Measurements from ENCODE around the gene ARMH4.

ARMH4 gene

DNA sequence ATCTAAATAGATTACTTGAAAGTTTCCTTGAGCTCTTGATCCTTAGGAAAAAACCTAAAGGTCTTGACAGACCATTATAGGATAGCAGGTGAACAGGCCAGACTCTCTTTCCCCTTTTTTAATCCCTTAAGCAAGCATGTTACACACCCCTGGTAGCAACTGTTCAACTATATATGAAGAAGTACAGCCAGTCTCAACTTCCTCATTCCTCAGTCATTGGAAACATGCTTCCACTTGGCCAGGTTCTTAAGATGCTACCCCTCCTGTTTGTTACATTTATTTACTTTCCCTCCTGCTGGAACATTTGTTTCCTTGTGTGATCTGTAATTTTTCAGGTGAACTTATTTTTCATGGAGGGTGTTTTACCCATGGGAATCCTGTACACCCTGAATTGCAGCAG is 124.1 kb downstream of the ARMH4 start:
- ATAC-seq (no peak), DNase-seq (no peak)

DNA sequence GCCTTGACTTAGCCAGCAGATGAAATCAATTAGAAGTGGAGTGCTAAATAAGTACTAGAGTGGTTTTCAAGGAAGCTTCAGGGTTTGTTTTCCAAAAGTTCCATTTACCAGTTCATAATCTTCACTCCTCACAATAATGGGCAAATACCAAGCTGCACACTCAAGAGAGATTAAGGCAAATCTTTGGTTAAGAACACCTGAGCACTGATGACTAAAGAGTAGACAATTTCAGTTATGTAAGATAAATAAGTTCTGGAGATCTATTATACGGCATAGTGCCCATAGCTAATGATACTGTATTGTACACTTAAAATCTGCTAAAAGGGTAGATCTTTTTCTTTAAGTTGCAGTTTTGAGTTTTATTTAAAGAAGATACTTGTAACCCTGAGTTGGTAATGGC is 125.0 kb downstream of the ARMH4 start:
- ATAC-seq (no peak), DNase-seq (no peak)

DNA sequence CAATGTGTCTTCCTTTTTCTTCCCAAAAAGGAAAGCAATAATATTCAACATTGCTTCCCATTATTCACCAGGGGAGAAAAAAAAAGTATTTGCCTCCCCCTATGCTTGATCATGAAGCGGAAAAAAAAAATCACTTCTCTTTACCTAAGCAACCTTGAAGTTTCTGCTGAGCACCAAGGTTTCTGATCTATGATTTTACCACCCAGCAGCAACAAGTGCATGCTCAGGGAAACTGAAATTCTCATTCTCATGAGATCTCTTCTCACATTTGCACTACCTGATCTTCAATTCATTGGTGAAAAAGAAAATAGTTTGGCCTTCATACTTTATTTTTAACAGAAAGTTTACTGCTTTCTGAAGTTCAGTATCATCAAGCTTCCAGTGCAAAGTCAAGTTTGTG is 125.8 kb downstream of the ARMH4 start:
- ATAC-seq (no peak), DNase-seq (no peak)

DNA sequence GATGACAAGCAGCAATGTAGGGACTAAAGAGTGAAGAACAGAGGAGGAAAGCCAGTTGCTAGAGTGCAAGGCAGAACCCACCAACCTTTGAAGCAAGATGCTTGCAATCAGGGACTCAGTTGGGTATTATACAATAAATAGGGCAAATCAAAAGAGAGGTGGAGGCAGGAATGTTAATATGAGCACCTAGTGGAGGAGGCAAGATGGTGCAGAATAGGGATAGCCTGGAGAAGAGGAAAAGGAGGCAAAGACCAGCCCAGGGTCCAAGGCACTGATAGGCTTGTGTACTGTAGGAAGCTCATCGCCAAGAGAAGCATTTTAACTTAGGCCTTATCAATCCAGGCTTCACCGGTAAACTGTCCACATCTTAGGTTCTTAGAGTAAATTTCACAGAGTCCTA is 137.2 kb downstream of the ARMH4 start:
- no peak for DNase-seq
- no peak for ATAC-seq

DNA sequence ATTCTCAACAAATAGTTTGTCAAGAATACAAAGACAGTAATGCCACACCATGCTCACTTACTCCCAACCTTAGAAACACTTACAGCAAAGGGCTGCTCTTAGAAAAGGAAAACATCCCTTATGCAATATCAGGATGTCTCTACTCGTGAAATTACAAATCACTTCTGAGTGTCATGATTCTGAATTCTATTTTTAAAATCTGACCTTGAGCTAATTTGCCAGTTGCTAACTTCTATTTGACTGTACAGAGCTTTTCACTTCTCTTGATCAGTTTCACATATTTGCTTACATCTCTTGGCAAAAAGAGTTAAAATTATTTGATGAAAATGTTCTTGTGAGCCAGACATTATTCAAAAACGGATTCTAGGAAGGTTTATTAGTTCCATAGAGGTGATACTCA is 149.4 kb downstream of the ARMH4 start:
- DNase-seq (no peak), ATAC-seq (no peak)

DNA sequence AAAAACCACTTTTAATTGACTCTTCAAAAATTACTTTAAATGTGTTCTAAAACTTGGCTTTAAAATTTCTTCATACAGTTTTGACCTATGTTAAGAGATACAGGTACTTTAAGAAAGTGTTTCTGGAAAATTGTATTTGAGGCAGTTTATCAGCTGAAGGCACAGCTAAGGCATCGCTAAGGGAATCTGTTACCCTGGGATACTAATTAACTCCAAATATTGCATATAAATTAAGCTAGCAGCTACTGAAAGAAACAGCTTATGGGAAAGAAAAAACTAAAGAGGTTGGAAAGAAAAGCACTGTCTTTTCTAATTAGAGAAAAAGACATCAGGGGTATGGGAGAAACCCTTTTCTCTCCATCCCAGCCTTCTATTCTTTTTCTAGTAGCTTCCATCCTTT is 152.0 kb downstream of the ARMH4 start:
- ATAC-seq: no peak
- DNase-seq: no peak

DNA sequence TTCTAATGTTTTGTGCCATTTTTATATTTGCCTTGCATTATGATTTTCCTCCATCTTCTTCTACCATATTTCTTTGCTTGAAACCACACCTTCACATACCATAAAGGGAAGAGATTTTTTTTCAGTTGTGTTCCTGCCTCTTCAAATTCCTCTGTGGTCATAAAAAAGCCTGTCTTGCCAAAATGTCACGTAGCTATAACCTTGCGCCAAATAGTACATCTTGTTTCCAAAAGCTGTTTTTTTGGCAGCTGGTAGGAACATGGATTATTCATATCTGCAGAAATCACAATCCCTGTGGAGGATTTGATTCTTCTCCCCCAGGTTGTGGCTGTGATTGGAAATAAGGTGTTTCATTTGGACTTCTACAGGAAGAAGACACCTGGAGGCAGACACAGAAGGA is 152.5 kb downstream of the ARMH4 start:
- DNase-seq (no peak), ATAC-seq (no peak)

DNA sequence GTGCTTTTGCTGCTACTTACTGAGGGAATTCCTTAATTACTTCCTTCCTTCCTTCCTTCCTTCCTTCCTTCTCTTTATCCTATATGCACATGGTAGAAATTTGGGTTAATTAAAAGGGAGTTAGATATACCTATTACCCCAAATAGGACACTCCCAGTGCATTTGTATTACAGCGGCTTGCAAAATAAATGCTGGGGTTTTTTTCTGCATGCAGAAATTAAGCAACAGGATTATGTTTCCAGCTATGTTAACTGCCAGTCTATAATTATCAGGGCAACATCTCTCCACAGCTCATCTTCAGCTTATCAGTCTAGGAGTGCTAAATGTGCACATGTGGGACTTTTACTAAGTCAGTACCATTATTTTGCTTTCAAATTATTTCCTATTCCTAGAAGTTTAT is 153.2 kb downstream of the ARMH4 start:
- DNase-seq (no peak), ATAC-seq (no peak)

DNA sequence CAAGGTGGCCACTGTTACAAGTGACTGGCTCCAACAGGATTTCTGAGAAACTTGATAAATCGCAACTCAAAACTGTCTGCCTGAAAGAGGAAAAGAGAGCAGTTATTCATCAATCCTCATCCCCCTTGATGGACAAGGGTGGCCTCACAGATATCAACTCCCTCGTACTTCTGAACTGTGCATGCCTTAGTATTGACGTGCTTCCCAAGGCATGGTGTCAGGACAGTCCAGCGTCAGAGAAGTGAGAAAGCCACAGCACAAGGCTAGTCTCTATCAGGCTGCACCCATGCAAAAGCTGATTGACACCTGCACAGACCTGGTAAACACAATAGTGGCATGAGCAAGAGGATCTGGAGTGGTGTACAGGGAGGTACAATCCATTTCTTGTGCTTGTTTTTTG is 160.7 kb downstream of the ARMH4 start:
- DNase-seq: no peak
- ATAC-seq: no peak

DNA sequence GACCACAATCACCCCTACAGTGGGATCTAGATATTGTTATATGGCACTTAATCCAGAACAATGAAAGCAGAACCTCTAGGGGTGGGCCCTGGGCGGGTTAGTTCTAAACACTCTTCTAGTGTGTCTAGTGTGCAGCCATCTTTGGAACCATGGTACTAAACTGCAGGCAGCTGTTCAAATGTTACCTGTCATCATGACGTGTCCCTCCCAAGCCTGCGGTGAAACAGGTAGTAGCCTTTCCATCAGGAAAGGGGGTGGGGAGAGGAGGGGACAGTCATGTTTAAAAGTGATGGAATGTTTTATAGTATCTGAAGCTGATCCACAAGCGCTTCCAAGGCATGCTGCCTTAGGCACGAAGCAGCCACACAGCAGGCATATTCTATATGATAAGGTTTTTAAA is 163.6 kb downstream of the ARMH4 start:
- ATAC-seq (no peak), DNase-seq (no peak)

DNA sequence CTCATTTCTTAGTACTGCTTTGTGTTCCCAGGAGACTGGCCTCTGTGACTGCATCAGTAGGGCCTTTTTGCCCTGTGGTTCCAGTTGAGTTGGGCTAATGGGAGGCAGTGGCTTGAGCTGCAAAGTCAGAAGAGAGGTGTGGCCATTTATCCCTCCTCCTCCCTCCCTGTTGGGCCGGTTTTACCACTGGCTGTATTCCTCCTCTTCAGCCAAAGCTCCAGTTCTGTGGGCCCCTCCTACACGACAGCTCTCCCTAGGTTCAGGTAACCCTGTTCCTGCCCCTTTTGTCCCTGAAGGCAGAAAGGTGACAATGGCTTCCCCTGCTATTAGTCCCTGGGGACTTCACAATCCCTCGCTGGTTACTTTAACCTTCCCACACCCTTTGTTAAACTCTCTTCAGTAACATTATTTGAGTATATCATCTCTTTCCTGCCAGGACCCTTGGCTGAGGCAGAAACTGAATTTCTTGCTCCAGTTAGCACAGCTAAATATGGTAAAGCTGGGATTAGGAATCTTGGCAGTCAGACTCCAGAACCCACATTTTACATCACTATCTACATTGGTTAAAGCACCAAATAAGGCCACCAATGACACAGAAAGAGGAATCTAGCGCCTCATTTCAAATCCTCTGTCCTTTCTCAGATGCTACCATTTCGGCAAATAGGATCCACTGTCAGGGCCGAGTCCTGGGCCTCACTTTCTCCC is 164.3 kb downstream of the ARMH4 start:
- DNase-seq: no peak
- no peak for ATAC-seq

DNA sequence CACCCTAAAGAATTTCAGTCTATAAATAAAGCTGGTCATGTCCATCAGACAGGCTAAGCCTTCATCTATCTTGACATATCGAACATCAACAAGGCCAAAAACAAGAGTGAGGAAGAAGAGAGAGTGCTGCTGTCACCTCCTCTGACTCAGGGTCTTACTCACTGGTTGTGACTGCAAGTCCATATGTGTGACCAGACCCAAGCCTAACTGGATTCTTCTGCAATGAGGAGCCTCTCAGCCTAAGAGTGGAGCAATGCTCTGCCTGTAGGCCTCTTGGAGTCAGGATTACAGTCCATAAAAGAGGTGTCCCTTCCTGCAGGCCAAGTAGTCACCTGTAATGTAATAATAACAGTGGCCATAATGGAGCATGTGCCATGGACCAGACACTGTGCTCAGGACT is 165.0 kb downstream of the ARMH4 start:
- ATAC-seq (no peak), DNase-seq (no peak)

DNA sequence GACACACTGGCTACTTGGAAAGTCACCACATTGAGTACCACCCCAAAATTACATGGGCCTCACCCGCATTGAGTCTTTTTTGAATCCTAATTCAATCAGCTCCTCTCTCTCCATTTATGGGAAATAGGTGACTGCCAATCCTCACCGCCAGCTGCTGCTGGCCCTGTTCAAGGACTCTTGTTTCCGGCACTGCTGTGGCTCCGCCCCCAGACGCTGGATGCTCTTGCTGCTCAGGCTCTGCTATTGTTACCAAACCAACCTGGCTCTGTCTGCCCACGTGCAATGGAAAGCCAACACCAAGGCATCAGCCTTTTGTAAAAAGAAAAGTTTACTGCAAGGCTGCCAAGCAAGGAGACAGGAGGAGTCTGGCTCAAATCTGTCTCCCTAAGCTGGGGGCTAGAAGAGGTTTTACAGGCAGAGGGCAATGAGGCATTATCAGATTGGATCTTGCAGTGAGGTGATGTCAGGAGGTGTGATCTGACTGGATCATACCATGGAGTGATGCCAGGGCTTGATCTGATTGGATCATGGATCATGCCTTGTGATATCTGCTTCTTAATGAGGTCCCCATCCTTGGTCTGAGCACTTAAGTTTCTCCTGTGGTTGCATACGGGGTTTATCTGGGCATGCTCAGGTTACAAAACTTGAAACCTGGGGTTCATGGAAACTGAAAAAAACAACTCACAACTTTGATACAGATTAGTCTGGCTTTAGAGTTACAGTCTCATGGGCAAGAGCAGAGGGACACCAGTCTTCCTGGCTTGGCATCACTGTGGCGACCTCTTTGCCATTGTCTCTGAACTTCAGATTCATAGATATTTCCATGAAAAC is 169.0 kb downstream of the ARMH4 start:
- ATAC-seq: no peak
- no peak for DNase-seq

DNA sequence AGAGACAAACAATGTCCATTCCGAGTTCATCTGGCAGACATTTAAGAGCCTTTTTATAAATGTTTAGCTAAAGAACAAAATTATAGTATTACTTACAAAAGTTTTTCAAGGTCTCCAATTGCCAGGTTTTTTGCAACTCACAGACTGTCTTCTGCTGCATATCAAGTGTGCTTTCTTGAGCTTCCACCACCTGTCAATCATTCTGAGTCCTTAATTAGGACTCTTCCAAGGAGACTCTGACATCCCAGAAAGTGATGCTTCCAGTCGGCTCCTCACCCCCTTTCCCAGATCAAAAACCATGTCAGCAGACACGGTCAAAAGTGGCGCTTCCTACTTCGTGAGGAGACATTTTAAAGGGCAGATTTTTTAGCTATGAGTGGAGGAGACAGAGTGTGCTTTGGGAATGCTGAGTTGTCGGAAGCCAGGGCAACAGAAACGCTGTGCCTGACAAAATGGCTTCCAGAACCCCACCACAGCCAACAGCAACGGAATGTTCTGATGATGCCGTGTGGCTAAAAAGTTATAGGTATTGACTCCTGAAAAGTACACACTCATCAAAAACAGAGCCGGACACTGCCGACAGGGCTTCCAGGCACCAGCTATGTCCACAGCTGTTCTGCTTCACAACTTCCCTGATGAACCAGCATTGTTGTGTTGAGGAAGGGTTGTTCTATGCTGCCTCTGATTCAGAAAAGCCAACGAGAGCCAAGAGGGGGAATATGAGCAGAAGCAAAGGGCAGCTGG is 170.0 kb downstream of the ARMH4 start:
- ATAC-seq (no peak), DNase-seq (no peak)

DNA sequence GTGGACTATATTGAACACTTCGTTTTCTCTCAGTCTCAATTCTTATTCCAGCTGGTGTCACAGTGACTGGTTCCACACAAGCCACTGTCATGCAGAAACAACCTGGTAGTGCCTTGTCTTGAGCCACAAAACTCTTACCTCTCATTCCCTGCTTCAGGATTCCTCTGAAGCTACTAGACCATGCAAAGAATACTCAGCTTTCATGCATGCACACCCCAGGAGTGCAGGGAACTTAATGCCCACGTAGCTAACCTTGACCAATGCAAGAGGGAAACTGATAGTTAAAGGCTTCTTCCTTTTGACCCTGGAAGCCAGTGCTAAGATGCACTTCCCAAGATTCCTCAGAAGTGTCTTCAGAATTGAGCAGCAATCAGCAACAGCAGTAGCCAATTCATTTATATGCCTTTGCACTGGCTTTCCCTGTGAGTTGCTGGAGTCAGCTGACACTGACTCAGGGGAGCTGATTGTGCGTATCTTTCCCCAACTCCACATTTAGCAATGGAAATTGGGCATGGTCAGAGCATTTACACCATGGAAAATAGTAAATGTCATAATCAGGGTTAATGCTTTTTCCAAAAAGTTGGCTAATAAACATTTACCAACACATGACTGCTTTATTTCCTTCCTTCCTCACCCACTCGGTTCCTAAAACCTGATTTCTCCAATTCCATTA is 172.5 kb downstream of the ARMH4 start:
- ATAC-seq: no peak
- no peak for DNase-seq

DNA sequence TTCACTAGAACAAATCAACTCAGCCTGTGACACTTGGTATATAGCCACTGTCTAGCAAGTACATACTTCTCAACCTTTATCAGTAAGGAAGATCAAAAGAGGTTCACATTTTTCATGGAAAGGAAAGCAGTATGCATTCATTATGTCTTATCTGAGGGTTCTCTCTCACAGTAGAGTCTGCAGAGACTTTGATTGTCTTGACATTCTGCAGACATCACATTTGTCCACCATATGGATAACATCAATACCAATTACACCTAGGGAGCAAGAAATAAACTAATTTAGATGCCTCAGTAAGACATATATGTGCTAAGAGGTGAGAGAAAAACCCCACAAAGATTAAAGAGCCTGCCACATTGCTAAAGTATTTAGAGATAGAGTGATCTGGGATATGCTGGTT is 175.3 kb downstream of the ARMH4 start:
- no peak for ATAC-seq

DNA sequence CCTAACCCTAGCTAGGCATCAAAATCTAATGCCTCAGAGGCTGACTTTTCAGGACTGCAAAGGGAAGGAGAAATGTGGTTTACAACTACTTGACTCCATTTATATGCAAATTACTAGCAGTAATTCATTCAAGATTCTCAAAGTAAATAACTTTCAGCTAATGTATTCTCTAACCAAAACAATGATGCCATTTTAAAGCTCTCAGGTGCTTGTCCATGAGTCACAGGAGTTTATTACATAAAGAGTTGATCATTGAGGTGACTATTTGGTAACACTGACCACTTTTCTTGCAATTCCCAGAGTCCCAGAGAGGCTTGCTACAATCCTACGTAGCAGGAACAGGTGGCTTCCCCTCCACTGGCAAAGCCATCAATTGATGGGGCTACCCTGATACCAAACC is 177.1 kb downstream of the ARMH4 start:
- ATAC-seq (no peak), DNase-seq (no peak)

More for the DNA sequence above, 175.3 kb downstream of the ARMH4 start:
- no peak for DNase-seq

DNA sequence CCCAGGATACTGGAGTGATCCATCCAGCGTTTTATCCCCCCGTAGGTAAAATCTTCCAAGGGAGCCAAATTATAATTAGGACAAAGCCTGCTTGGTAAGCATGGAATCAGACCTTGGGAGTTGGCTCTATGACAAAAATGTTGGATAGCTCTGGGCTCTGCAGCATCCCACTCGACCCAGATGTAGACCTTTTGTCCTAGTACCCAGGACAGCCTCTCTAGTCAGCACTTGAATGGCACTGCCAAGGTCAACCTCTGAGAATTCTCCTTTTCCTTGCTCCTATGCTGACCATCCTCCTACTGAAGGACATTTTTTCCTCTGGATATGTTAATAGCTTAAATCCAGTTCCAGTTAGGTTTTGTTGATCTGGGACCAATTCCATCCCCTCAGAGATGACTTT is 181.4 kb downstream of the ARMH4 start:
- ATAC-seq: no peak
- no peak for DNase-seq

DNA sequence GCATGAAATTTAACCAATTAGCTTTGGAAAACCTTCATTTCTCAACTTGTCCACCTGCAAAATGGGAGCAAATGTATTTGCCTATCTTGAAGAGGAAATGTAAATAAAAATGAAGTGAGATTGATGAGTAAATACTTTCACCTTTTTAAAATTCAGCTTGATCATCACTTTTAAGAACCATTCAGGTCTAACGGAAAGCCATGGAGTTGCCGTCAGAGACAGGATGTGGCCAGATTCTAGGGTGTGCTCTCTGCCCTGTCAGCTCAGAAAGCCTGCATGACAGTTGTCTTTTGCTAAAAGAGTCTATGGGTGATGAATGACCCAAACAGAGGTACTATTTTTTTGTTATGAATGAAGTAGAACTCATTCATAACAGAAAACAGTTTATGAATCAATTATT is 181.8 kb downstream of the ARMH4 start:
- ATAC-seq (no peak), DNase-seq (no peak)

DNA sequence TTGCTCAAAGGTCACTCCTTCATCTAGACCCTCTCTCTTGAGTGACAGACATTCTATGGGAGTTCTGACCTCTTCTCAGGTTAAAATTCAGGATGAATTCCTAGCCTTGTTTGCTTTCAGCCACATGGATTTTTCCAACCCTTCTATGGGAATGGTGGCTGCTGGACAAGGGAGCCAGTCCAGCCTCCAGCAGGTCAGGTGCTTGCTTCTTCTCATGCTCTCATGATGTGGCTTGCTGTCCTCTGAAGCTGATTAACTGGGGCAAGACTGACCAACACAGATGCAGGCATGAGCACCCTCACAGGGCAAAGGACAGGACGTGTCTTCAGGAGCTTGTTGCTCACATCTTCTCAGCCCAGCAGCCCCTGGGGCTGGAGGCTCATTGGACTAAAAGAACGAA is 188.9 kb downstream of the ARMH4 start:
- DNase-seq (no peak), ATAC-seq (no peak)

DNA sequence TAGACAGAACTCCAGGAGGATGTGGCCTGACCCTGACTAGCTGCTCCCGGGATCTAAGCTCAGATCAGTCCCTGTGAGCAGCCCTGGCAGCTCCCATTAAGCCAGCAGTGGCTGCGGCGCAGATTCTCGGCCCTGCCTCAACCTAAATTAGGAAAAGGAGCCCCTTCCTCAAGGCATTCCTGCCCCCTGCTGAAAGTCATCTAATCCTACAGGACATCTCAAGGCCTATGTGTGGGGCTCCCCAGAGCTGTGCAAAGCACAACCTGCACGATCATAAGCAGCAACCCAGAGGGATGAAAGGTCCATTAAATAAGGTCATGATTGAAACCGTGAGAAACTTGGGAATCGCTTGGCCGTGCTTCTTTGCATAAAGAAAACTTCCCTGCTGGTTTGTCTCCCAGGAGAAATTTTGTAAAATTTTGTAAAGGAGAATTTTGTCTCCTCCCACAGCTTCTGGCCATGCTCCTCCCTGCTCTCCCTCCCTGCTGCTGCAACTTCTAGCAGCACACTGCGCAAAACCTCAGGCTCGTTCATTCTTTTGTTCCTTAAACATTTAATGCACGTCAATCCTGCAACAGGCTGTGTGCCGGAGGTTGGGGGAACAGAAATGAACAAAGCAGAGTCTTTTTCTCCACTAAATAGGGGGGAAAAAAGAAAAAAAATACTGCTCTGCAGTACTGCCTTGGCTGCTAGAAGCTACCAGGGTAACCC is 189.5 kb downstream of the ARMH4 start:
- ATAC-seq (no peak), DNase-seq (no peak)

DNA sequence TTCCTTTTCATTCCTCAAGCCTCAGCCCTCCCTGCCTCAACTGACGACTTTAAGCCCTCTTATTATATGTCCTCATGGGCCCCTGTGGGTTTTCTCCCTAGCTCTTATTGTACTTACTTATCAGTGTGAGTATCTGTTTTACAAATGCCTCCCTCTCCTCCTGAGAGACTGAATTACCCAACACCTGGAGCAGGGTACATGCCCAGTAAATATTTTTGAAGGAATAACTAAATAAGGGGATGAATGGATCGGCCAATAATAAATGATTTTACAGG is 190.3 kb downstream of the ARMH4 start:
- ATAC-seq (no peak), DNase-seq (no peak)
